Prostate gland (tissue), 2 donors: ENCODE results near the gene AAR2.

Experiments
- POLR2A ChIP-seq: fragments of 450-650 bp; IDR thresholded peaks from one replicate; pipeline ENCODE4 v1.6.1; 2016; ENCODE audit warnings: antibody characterized with exemption, mild to moderate bottlenecking
- TF ChIP-seq, protein P1 (sequence below), 4 experiments: fragments of 200-600 bp in 2 of 4; fragments of 450-650 bp in 2 of 4; sonication (generic) in 2 of 4; IDR thresholded peaks; 1 replicate in 3 of 4; 2 replicates in 1 of 4; pipeline ENCODE4 v1.5.1; 2016 to 2019; ENCODE audit warnings: antibody characterized with exemption in 4 of 4, mild to moderate bottlenecking in 2 of 4, moderate library complexity in 2 of 4

GRCh38 chr20:36272547-36273220 lies 36.4 kb downstream of the AAR2 start:
- TF ChIP-seq, protein P1, sequence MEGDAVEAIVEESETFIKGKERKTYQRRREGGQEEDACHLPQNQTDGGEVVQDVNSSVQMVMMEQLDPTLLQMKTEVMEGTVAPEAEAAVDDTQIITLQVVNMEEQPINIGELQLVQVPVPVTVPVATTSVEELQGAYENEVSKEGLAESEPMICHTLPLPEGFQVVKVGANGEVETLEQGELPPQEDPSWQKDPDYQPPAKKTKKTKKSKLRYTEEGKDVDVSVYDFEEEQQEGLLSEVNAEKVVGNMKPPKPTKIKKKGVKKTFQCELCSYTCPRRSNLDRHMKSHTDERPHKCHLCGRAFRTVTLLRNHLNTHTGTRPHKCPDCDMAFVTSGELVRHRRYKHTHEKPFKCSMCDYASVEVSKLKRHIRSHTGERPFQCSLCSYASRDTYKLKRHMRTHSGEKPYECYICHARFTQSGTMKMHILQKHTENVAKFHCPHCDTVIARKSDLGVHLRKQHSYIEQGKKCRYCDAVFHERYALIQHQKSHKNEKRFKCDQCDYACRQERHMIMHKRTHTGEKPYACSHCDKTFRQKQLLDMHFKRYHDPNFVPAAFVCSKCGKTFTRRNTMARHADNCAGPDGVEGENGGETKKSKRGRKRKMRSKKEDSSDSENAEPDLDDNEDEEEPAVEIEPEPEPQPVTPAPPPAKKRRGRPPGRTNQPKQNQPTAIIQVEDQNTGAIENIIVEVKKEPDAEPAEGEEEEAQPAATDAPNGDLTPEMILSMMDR (IDR thresholded peaks at IDR 0.05) = no peak
- TF ChIP-seq POLR2A = no peak
